Natural killer cell (primary cell): ENCODE measurements around the gene MAML3. TPM values are rescaled to one million over a fixed set of nuclear protein-coding genes. Genes with fewer than 3 reads are reported as not detected.
A peak's percentile ranks its signal among the peaks of the same experiment; 100 is the strongest.

Experiments used
- ATAC-seq, 3 donors: fragments of 150-1000 bp in 2 of 3; fragments of 200-7000 bp in 1 of 3; cut with Tn5 transposase; 1 replicate in 1 of 3; 2 replicates in 2 of 3; pipeline ENCODE4 v1.10.0; 2021; ENCODE audit warnings: mild to moderate bottlenecking in 2 of 3, moderate library complexity in 2 of 3
- DNase-seq, 2 donors: peaks; one replicate each; pipeline versions ENCODE4 v3.0.0 to v3.0.0-alpha.2; 2013 to 2021; ENCODE audit warnings: mixed read lengths in 1 of 2
- H3K27ac ChIP-seq: one replicate; pipeline ENCODE4 v1.5.1; 2013; ENCODE audit warnings: mild to moderate bottlenecking, low read length
- H3K27me3 ChIP-seq: one replicate; pipeline ENCODE4 v1.6.1; 2013; ENCODE audit warnings: low read length; ENCODE audit not compliant: control insufficient read depth, insufficient read depth
- H3K36me3 ChIP-seq: one replicate; pipeline ENCODE4 v1.6.1; 2013; ENCODE audit warnings: low read length; ENCODE audit not compliant: control insufficient read depth, insufficient read depth
- H3K4me1 ChIP-seq: one replicate; pipeline ENCODE4 v1.6.1; 2013; ENCODE audit warnings: low read length; ENCODE audit not compliant: control insufficient read depth, insufficient read depth
- H3K4me3 ChIP-seq: one replicate; pipeline ENCODE4 v1.5.1; 2013; ENCODE audit warnings: low read length
- H3K9me3 ChIP-seq: one replicate; pipeline ENCODE4 v1.6.1; 2013; ENCODE audit warnings: low read length; ENCODE audit not compliant: control insufficient read depth, insufficient read depth
- H3K27ac Mint-ChIP-seq, 2 donors: one replicate each; pipeline ENCODE4 v1.8.0; 2022; ENCODE audit warnings: mild to moderate bottlenecking in 2 of 2, mixed read lengths in 2 of 2, moderate library complexity in 1 of 2
- H3K27me3 Mint-ChIP-seq, 2 donors: one replicate each; pipeline ENCODE4 v1.8.0; 2022; ENCODE audit warnings: low read depth in 2 of 2, mixed read lengths in 2 of 2
- H3K36me3 Mint-ChIP-seq: one replicate; pipeline ENCODE4 v1.8.0; 2022; ENCODE audit warnings: mixed read lengths
- H3K4me1 Mint-ChIP-seq, 2 donors: one replicate each; pipeline ENCODE4 v1.8.0; 2022; ENCODE audit warnings: mixed read lengths in 2 of 2
- H3K4me3 Mint-ChIP-seq: one replicate; pipeline ENCODE4 v1.8.0; 2022; ENCODE audit warnings: mild to moderate bottlenecking, moderate library complexity, mixed read lengths
- H3K9me3 Mint-ChIP-seq, 2 donors: one replicate each; pipeline ENCODE4 v1.8.0; 2022; ENCODE audit warnings: mixed read lengths in 2 of 2
- WGBS: methylation state at CpG from one replicate; pipeline ENCODE4 v1.1.7; 2013; ENCODE audit warnings: missing lambda C conversion rate; ENCODE audit not compliant: insufficient coverage; 5-methylcytosine and 5-hydroxymethylcytosine counted together
- intact Hi-C: fragments of 100-400 bp; cut with micrococcal nuclease; formaldehyde crosslinking; loops from one replicate; pipeline ENCODE4 v1.14.2; 2022
- total RNA-seq, 4 donors: library from RNA; stranded (reverse); fragments of 120-200 nt in 1 of 4; gene quantifications; one replicate each; pipeline versions ENCODE4 v1.2.3 to v1.2.4, GENCODE V29; 2013 to 2022
- TF ChIP-seq, protein P1 (sequence below): fragments of 200-600 bp; IDR thresholded peaks from one replicate; pipeline ENCODE4 v1.8.0; 2022; ENCODE audit warnings: antibody characterized with exemption

Gene MAML3
- total RNA-seq, 3 donors from 2014 or later (not counting 1 experiment from before 2014, with no cell fraction given) = 1.7 to 5.6 (median 2.8) TPM

GRCh38 chr4:139984471-139984870 is 169.5 kb downstream of the MAML3 start:
- Histone ChIP-seq H3K4me3 (no peak overlapping the region), H3K27ac (no peak overlapping the region), H3K36me3 (no peaks in the 10 kb centered on the region), H3K27me3 (no peaks in the 10 kb centered on the region), H3K9me3 (no peaks in the 10 kb centered on the region), H3K4me1 (no peaks in the 10 kb centered on the region)
- Mint-ChIP-seq H3K4me1 (peaks cover under 1 to 5% of the 10 kb centered on the region in 2 donors), H3K27ac (no peak overlapping the region), H3K27me3 (peaks cover 8 to 26% of the 10 kb centered on the region in 2 donors), H3K36me3 (no peaks in the 10 kb centered on the region), H3K4me3 (no peak overlapping the region), H3K9me3 (no peaks in the 10 kb centered on the region)
- no peak for DNase-seq
- no peak for ATAC-seq
- 81% methylated on average over 1 of the region's 1 CpG for WGBS
- intact Hi-C loops = no loop called here
- TF ChIP-seq, protein P1, sequence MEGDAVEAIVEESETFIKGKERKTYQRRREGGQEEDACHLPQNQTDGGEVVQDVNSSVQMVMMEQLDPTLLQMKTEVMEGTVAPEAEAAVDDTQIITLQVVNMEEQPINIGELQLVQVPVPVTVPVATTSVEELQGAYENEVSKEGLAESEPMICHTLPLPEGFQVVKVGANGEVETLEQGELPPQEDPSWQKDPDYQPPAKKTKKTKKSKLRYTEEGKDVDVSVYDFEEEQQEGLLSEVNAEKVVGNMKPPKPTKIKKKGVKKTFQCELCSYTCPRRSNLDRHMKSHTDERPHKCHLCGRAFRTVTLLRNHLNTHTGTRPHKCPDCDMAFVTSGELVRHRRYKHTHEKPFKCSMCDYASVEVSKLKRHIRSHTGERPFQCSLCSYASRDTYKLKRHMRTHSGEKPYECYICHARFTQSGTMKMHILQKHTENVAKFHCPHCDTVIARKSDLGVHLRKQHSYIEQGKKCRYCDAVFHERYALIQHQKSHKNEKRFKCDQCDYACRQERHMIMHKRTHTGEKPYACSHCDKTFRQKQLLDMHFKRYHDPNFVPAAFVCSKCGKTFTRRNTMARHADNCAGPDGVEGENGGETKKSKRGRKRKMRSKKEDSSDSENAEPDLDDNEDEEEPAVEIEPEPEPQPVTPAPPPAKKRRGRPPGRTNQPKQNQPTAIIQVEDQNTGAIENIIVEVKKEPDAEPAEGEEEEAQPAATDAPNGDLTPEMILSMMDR = no peak

GRCh38 chr4:139978692-139979091 is 175.3 kb downstream of the MAML3 start:
- DNase-seq (peak in 1 of 2 donors; percentile 3), ATAC-seq (peak in 1 of 3 donors; percentile 37)
- H3K4me3 ChIP-seq = no peak overlapping the region
- WGBS = 18% methylated on average over 1 of the region's 2 CpGs
- no peak overlapping the region for H3K27ac ChIP-seq
- Mint-ChIP-seq H3K4me3 (no peak overlapping the region), H3K27ac (peak overlapping the region in 1 of 2 donors; percentile 14), H3K4me1 (peaks cover 11 to 23% of the 10 kb centered on the region in 2 donors), H3K9me3 (no peaks in the 10 kb centered on the region), H3K27me3 (peaks cover under 1 to 6% of the 10 kb centered on the region in 2 donors), H3K36me3 (no peaks in the 10 kb centered on the region)
- no peaks in the 10 kb centered on the region for H3K9me3 ChIP-seq
- intact Hi-C loops = no loop called here
- H3K4me1 ChIP-seq = peaks cover 27% of the 10 kb centered on the region
- H3K27me3 ChIP-seq = no peaks in the 10 kb centered on the region
- TF ChIP-seq, protein P1 = no peak
- no peaks in the 10 kb centered on the region for H3K36me3 ChIP-seq

GRCh38 chr4:139977838-139978609 is 176.0 kb downstream of the MAML3 start:
- no peaks in the 10 kb centered on the region for H3K9me3 ChIP-seq
- intact Hi-C loops = no loop called here
- H3K36me3 ChIP-seq = no peaks in the 10 kb centered on the region
- TF ChIP-seq, protein P1 = no peak
- H3K9me3 Mint-ChIP-seq = no peaks in the 10 kb centered on the region
- H3K27me3 ChIP-seq = no peaks in the 10 kb centered on the region
- H3K36me3 Mint-ChIP-seq = no peaks in the 10 kb centered on the region
- H3K27me3 Mint-ChIP-seq = no peaks in the 10 kb centered on the region
- H3K27ac Mint-ChIP-seq = peak overlapping the region in 1 of 2 donors; percentile 14
- no peak for ATAC-seq
- 74% methylated on average over 3 of the region's 3 CpGs for WGBS
- peaks cover 27% of the 10 kb centered on the region for H3K4me1 ChIP-seq
- H3K27ac ChIP-seq = no peak overlapping the region
- no peak overlapping the region for H3K4me3 ChIP-seq
- H3K4me3 Mint-ChIP-seq = no peak overlapping the region
- DNase-seq = no peak
- H3K4me1 Mint-ChIP-seq = peaks cover 11 to 23% of the 10 kb centered on the region in 2 donors
